Activated CD8-positive, alpha-beta memory T cell treated with anti-CD3 and anti-CD28 coated beads, Interleukin-2, amount 50 U/mL, for 24 hours (primary cell): ENCODE data around the gene VARS1.

Source experiments
- DNase-seq: peaks from one replicate; pipeline ENCODE4 v3.0.0-alpha.2; 2020; ENCODE audit errors: extremely low read depth

The VARS1 gene

GRCh38 chr6:31771992-31772358, 23.6 kb downstream of the VARS1 start:
- no peak for DNase-seq

- DNase-seq = no peak
These were observed 24.7 kb downstream of the VARS1 start for GRCh38 chr6:31770860-31771259.

- DNase-seq = peak; percentile 61
These were observed 25.7 kb downstream of the VARS1 start for GRCh38 chr6:31769684-31770371.

- DNase-seq = no peak
These were observed 26.9 kb downstream of the VARS1 start for GRCh38 chr6:31768363-31769257.

GRCh38 chr6:31767096-31767645, 28.4 kb downstream of the VARS1 start:
- DNase-seq = no peak

GRCh38 chr6:31765910-31766794, 29.4 kb downstream of the VARS1 start:
- no peak for DNase-seq

GRCh38 chr6:31765559-31765909, 30.0 kb downstream of the VARS1 start:
- DNase-seq = no peak

GRCh38 chr6:31764198-31764597, 31.4 kb downstream of the VARS1 start:
- DNase-seq = no peak

GRCh38 chr6:31763619-31763940, 32.0 kb downstream of the VARS1 start:
- no peak for DNase-seq

GRCh38 chr6:31762878-31763618, 32.5 kb downstream of the VARS1 start:
- DNase-seq = no peak

GRCh38 chr6:31762356-31762755, 33.2 kb downstream of the VARS1 start, which contains the start of gene SAPCD1:
TSS of gene SAPCD1 (plus strand) at chr6:31762656. CDS start at chr6:31763055, 399 bp downstream.
- no peak for DNase-seq

- DNase-seq = no peak
These were observed 34.2 kb downstream of the VARS1 start for GRCh38 chr6:31761343-31761742.

- DNase-seq = no peak
These were observed 34.8 kb downstream of the VARS1 start for GRCh38 chr6:31760790-31761189.

GRCh38 chr6:31758281-31758680, 37.3 kb downstream of the VARS1 start:
- DNase-seq = no peak

GRCh38 chr6:31752739-31753319, 42.7 kb downstream of the VARS1 start:
- DNase-seq = no peak

- no peak for DNase-seq
These were observed 45.0 kb downstream of the VARS1 start for GRCh38 chr6:31750411-31751022.

GRCh38 chr6:31749301-31750036, 46.1 kb downstream of the VARS1 start:
- no peak for DNase-seq
